HL-60/S4 treated with phorbol 12-myristate 13-acetate at 8.2 ng/mL for 4 days and 3 days (cell line): Measurements from ENCODE around the gene ERGIC3.

Experiments used
- in situ Hi-C: fragments of 300-500 bp; cut with MboI; formaldehyde crosslinking; loops from 2 replicates; pipeline ENCODE4 v1.15.0; 2022; ENCODE audit warnings: low sequenced_read_pairs

ERGIC3 gene

DNA sequence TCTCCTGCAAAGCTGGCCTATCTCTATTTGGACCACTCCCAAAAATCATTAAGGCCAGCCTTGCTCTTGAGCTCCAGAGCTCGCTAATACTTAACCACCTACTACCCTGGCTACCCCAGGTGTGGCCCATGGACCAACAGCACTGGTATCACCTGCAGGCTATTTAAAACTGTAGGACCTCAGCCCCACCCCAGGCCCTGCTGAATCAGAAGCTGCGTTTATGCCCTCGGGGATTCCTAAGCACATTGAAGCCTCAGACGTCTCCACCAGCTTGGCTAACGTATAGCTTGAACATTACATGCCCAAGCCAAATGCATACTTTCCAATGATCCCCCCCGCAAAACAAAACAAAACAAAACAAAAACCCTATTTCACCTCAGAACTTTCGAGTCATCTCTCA is 54.0 kb downstream of the ERGIC3 start:
- in situ Hi-C loops: no loop called here

DNA sequence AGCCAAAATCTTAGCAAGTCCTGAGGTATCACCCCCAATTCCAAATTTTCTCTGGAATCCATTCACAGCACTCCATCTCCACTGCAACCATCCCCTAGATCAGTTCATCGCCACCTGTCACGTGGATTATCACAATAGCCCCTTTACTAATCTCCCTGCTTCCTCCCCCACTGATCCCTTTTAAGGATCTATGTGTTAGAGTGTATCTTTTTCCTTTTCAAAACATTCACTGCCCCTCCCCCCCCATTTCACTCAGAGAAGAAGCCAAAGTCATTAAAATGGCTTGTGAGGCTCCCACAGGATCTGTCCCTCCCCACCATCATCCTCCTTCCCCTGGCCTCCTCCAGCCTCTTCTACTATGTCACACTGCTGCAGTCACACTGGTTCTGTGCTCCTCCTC is 55.3 kb downstream of the ERGIC3 start:
- in situ Hi-C loops: no loop called here

DNA sequence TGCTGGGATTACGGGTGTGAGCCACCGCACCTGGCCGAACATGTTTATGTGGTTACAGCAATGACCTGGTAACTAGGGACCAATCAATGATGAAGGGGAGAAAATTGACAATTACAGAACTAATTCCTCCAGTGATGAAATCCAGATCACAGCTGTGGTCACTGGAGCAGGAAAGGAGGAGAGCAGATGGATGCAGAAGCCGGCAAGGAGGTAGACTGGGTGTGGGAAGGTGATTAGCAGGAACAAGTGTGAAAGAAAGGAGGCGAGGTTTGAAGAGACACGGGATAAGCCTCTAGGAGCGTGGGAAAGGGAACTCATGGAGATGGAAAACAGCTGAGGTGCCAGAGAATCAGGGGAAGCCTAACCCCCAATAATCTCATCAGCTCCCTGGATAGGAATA is 56.6 kb downstream of the ERGIC3 start:
- in situ Hi-C loops: no loop called here

DNA sequence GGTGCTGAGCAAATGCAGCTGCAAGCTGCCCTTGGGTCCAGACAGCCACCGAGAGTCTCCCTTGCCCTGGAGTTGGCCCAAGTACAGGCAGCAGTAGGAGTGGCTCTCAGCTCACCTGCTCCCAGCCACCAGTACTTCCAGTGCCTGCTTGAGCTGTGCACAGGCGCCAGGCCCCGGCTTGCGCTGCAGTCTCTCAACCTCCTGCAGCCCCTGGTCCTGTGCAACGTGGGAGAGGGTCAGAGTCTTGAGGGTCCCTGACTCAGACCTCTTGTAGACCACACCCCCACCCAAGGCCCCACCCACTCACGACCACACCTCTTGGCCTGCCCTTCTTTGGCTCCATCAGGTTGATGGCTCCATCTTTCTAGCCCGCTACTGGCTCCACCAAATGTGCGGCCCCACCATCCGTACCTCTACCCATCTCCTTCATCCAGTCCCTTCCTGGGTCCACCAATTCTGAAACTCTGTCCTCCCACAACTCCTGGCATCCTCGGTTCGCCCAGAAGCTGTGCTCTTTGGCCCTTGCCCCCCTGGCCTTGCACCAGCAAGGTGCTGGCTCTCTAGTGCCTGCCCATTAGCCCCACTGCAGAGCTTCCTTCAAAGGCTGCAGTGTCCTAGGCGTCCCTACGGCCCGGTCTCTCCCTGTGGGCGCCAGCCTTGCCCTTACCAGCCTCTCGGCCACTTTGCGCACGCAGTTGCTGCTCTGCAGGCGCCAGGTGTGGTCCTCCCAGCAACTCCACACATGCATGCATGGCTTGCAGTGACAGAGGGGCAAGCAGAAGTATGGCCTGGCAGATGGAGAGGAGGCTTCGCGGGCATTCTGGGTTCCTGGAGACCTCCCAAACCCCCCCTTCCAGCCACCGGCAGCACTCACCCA is 57.3 kb downstream of the ERGIC3 start:
- in situ Hi-C loops: no loop called here

DNA sequence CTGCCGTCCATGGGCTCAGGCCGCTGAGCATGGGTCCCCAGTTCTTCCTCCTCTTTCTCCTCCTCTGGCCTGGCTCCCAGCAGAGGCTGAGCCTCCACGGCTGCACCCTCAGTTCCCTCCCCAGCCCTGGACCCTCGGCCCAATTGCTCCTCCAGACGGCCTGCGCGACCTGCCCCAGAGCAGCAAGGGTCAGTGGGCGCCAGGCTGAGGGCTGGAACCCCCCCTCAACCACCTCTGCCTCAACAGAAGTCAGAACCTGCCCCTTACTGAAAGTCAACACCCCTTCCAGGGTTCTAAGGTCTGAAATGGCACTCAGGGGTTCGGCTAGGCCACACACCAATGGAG is 57.9 kb downstream of the ERGIC3 start:
- in situ Hi-C loops: no loop called here

DNA sequence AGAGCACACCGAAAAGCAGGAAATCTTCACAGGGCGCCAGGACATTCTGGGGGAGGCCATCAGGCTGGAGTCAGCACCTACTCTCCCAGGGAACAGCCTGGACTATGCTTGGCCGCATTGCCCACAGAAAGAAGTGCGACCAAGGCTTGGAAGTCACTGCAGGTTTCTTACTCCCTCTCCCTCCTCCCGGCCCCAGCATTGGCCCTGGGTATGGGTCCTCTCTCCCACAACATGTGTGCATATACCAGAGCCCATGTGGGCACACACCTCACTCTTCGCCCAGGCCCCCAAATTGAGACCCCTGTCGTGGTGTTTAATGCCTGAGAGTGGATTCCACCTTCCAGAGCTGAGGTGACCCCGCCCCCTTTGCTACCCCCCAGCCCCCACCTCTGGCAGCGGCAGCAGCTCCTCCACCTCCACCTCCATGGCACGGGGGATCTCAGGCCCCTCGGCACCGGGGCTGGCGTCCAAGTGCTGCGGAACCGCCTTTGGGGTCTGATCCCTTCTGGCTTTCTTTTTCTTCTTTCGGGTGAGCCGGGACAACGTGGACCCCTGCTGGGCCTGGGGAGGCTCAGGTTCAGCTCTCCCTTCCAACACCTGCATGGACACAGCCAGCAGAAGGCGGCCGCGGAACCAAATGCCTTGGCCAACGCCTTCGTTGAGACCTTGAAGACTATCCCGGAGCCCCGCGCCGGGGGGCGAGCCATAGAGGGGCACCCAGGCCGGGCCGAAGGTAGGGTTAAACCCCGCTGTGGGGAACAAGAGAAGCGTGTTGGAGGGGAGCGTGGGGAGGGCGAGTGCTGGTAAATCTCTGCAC is 58.5 kb downstream of the ERGIC3 start:
- in situ Hi-C loops: no loop called here

DNA sequence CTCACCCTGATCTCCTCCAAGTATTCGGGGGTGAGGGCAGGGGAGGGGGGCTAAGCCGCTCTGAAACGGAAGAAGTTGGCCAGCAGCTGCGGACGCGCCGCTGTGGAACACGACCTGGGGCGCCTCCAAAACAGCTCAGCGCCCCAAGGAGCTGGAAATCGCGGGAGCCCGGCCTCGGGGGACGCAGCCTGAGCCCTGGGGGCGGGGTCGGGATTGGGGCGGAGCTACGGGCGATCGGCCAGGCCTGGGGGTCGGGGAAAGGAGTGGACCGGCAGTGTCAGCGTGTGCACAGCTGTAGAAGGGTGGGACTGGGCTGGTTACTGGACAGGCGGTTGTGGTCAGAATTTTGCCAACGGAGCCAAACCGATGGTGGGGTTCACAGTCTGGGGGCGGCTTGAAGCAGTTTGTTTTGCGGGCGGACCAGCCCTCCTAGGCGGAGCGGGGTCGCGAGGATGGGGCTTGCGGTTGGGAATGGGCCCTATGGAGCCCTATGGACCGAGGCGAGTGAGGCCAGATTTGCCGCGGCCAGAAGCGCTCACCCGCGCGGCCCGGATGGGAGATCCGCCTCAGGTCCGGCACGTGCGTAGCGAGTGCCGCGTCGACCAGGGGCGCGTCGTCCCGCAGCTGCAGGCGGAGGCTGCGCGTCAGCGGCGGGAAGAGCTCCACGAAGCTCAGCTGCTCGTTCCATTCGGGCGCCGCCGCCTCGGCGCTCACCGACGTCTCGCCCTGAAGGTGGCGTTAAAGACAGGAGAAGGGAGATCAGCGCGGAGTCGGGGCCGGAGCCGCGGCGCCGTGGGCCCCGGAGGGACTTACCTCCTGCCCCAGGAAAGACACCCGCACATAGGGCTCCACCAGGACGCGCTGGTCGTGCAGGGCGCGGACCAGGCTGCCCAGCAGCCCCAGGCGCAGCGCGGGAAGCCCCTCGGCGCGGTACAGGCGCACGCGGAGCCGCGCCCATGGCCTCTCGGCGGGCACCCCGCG is 59.4 kb downstream of the ERGIC3 start:
- in situ Hi-C loops: no loop called here

DNA sequence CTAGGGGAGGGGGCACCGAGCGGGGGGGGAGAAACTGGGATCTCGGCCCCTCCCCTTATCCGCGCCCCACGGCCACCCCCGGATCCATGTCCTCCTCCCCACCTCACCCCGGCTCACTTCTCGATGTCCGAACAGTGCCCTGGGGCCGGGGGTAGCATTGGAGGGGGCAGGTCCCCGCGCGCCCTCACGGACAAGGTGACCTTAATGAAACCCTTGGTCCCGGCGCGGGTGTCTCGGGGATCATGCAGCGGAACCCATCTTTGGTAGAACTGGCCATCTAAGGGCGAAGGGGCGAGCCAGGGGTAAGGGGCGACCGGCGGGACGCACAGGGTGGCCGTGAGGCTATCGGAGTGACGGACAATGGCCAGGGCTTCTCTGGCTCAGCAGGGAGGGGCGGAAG is 60.1 kb downstream of the ERGIC3 start:
- in situ Hi-C loops: no loop called here

DNA sequence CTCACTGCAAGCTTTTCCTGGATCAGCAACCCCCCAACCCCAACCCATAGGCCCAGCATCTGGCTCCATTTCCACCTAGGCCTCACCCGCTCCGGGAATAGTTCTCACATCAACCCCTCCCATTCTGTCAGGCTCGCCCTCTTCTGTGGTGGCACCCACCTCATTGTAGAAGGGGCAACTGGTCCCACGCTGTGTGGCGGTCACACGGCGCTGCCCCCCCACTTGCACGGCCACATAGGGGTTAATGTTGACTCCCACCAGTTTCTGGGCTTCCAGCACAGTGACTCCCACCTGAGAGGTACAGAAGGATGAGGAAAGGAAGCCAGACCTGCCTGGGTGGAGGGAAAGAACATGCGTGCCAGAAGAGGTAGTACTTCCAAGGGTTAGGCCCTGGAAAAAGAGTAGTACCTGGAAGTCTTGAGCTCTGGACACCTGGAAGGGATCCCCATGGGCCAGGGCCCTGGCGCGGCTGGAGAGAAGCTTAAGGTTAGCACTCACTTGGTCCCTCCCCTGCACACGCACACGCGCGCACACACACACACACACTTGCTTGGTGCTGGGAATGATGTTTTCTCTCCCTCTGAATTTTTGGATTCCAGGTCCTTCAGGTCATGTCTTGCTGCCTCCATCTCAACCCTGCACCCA is 61.1 kb downstream of the ERGIC3 start:
- in situ Hi-C loops: no loop called here

DNA sequence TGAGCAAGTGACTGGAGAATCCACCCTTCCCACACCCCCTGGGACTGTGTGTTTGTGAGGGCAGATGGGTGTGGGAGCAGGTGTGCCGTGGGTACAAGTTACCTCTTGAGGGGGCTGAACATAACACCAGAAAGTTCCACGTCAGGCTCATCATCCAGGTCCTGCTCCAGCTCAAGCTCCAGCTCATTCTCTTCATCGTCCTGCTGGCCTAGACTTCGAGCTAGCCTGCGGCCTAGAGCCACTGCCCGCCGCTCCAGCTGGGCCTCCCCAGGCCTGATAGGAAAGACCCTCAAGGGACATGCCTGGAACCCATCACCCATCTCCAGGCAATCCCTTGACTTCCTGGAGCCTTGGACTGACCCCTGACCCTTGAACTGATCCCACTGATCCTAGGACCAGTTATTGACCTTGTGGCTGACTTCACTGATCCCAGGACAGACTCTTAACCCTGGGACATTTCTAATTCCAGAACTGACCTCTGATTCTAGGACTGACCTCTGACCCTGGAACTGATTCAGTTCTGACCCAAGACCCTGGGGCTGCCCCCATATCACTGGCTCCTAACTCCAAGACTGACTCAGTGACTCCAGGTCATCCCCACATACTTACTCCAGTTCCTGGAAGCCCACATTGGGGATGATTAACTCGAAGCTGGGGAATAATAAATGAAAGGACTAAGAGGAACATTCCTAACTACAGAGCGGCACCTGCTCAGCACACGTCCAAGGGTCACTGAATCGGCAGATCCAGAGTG is 62.0 kb downstream of the ERGIC3 start:
- in situ Hi-C loops: no loop called here

DNA sequence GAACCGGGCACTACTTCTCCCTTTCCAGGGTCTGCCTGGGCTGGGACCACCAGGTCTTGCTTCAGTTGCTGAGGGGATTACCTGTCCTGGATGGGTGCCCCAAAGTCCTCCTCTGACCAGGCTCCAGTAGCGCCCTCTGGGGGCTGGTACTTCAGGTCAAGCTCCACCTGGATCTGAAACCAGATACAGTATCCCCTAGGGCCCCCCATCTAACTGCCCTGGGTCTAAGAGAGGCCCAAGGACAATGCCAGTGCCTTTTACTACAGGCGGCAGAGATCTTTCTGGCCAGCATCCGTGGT is 62.5 kb downstream of the ERGIC3 start:
- in situ Hi-C loops: no loop called here

DNA sequence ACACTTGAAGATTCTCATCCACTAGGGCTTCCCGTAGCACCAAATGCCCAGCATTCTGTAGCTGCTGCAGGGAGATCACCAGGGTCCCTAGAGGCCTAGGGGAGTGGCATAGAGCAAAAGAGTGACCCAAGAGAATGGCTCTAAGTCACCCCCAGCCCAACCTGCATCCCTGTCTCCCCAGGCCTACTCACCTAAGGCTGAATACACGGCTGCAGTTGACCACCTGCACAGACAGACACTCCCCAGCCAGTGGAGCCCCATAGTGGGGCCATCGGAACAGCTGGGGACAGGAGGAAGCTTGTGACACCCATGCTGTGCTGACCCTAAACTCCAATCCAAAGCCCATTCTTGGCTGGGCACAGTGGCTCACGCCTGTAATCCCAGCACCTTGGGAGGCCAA is 64.2 kb downstream of the ERGIC3 start:
- in situ Hi-C loops: no loop called here
